ENCODE results near the gene CAPZB. TPM values are rescaled to one million over a fixed set of nuclear protein-coding genes. Genes with fewer than 3 reads are reported as not detected.

CAPZB gene
- polyA plus RNA-seq, 2 of the 4 experiments (the other 2 are of a cell fraction) = 133 to 296 TPM

DNA sequence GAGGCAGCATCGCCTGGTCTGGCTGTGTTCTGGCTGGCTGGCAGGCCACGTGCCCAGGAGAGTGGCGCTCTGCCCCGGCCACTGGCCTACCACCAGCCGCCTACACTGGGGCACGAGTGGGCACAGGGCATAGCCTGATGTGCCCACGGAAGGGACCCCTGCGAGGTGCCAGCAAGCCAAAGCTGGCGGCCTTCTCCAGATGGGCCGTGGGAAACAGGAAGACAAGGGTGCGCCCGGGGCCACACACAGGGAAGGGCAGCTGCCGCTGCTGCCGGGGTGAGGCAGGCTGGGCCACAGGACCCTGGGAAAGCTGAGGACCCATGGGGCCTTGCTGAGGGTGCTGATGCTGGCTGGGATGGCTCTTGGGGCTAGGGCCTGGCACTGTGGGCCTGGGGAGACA is 132.5 kb downstream of the CAPZB start:
- no peak overlapping the region for H3K27ac ChIP-seq
- 80% methylated on average over 1 of the region's 14 CpGs for WGBS (ENCODE audit: missing lambda C conversion rate)
- ChIA-PET POLR2A (no interaction called here), CTCF (interaction anchor here (0.6 to 2.7 kb wide), 6 partner anchors 9 to 300 kb away, joined by 3 to 7 read pairs (median 4); no protein-coding TSS in a partner anchor)
- no peak overlapping the region for H3K4me2 ChIP-seq
- H3K9me3 ChIP-seq = no peaks in the 10 kb centered on the region
- 0 out of 6 replicates have a peak, but pooled peaks of 1 of the 2 experiments have one; percentile 30 for ATAC-seq
- no peaks in the 10 kb centered on the region for H3K4me1 ChIP-seq
- no peak for TF ChIP-seq MAZ (IDR thresholded peaks at IDR 0.05; ENCODE audit: borderline replicate concordance, low read depth, low read length)
- TF ChIP-seq RARB (CRISPR knock-in tag; IDR thresholded peaks at IDR 0.05) = no peak
- TF ChIP-seq KDM5A (IDR thresholded peaks at IDR 0.05) = no peak
- TF ChIP-seq GATA3 (IDR thresholded peaks at IDR 0.05; ENCODE audit: borderline replicate concordance) = no peak
- no peak for TF ChIP-seq RFX5 (IDR thresholded peaks at IDR 0.05)
- TF ChIP-seq CBX8 (IDR thresholded peaks at IDR 0.05) = no peak
- TF ChIP-seq RCOR1 (IDR thresholded peaks at IDR 0.05; ENCODE audit: low read depth, low read length) = no peak
- no peak for TF ChIP-seq SREBF2 (IDR thresholded peaks at IDR 0.05)
- no peak for TF ChIP-seq MYC (IDR thresholded peaks at IDR 0.05; ENCODE audit: borderline replicate concordance, low read length)
- TF ChIP-seq, protein P1, sequence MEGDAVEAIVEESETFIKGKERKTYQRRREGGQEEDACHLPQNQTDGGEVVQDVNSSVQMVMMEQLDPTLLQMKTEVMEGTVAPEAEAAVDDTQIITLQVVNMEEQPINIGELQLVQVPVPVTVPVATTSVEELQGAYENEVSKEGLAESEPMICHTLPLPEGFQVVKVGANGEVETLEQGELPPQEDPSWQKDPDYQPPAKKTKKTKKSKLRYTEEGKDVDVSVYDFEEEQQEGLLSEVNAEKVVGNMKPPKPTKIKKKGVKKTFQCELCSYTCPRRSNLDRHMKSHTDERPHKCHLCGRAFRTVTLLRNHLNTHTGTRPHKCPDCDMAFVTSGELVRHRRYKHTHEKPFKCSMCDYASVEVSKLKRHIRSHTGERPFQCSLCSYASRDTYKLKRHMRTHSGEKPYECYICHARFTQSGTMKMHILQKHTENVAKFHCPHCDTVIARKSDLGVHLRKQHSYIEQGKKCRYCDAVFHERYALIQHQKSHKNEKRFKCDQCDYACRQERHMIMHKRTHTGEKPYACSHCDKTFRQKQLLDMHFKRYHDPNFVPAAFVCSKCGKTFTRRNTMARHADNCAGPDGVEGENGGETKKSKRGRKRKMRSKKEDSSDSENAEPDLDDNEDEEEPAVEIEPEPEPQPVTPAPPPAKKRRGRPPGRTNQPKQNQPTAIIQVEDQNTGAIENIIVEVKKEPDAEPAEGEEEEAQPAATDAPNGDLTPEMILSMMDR (IDR thresholded peaks at IDR 0.05) = no peak
- TF ChIP-seq CHD2 (IDR thresholded peaks at IDR 0.05; ENCODE audit: low read length, partially characterized antibody) = no peak
- no peak for TF ChIP-seq BHLHE40 (IDR thresholded peaks at IDR 0.05; ENCODE audit: low read depth, low read length)
- no peak for DNase-seq (ENCODE audit: low read depth in 1 of 2, low spot score in 1 of 2)
- no peak for FAIRE-seq
- no peak overlapping the region for H3K4me3 ChIP-seq

- FAIRE-seq (no peak), ATAC-seq (no peak), DNase-seq (ENCODE audit: low read depth in 1 of 2, low spot score in 1 of 2) (no peak)
- Histone ChIP-seq H3K27ac (no peak overlapping the region), H3K4me3 (no peak overlapping the region), H3K4me2 (no peak overlapping the region), H3K4me1 (no peaks in the 10 kb centered on the region), H3K9me3 (no peaks in the 10 kb centered on the region)
- ChIA-PET POLR2A (no interaction called here), CTCF (interaction anchor here (1.0 kb wide), 1 partner anchor 10 kb away, joined by 4 read pairs; no protein-coding TSS in a partner anchor)
- WGBS (ENCODE audit: missing lambda C conversion rate) = 94% methylated on average over 4 of the region's 10 CpGs
- TF ChIP-seq ZSCAN20 (CRISPR knock-in tag; IDR thresholded peaks at IDR 0.05) = no peak
- TF ChIP-seq KDM1A (IDR thresholded peaks at IDR 0.05; ENCODE audit: low read depth) = no peak
- TF ChIP-seq NR3C1 (IDR thresholded peaks at IDR 0.05) = no peak
- no peak for TF ChIP-seq CBX2 (IDR thresholded peaks at IDR 0.05; ENCODE audit: borderline replicate concordance, low read depth)
- TF ChIP-seq RFX5 (IDR thresholded peaks at IDR 0.05) = no peak
- TF ChIP-seq ESRRA (IDR thresholded peaks at IDR 0.05; ENCODE audit: borderline replicate concordance, low read length) = no peak
- TF ChIP-seq HEYL (CRISPR knock-in tag; IDR thresholded peaks at IDR 0.05) = no peak
- TF ChIP-seq, protein P2, sequence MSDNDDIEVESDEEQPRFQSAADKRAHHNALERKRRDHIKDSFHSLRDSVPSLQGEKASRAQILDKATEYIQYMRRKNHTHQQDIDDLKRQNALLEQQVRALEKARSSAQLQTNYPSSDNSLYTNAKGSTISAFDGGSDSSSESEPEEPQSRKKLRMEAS (IDR thresholded peaks at IDR 0.05) = no peak
- no peak for TF ChIP-seq MAZ (IDR thresholded peaks at IDR 0.05; ENCODE audit: borderline replicate concordance, low read depth, low read length)
- TF ChIP-seq KDM5A (IDR thresholded peaks at IDR 0.05) = no peak
- no peak for TF ChIP-seq CEBPB (IDR thresholded peaks at IDR 0.05)
- TF ChIP-seq, protein P3, sequence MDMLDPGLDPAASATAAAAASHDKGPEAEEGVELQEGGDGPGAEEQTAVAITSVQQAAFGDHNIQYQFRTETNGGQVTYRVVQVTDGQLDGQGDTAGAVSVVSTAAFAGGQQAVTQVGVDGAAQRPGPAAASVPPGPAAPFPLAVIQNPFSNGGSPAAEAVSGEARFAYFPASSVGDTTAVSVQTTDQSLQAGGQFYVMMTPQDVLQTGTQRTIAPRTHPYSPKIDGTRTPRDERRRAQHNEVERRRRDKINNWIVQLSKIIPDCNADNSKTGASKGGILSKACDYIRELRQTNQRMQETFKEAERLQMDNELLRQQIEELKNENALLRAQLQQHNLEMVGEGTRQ (IDR thresholded peaks at IDR 0.05) = no peak
- TF ChIP-seq HES2 (IDR thresholded peaks at IDR 0.05) = no peak
- no peak for TF ChIP-seq RAD21 (conservative IDR thresholded peaks at IDR 0.05 in 1 of 2, IDR thresholded peaks at IDR 0.05 in 1 of 2)
- TF ChIP-seq MYC (IDR thresholded peaks at IDR 0.05; ENCODE audit: borderline replicate concordance, low read length) = no peak
- TF ChIP-seq ZNF302 (CRISPR knock-in tag; IDR thresholded peaks at IDR 0.05) = no peak
- no peak for TF ChIP-seq EHF (CRISPR knock-in tag; IDR thresholded peaks at IDR 0.05)
- no peak for TF ChIP-seq PHF8 (IDR thresholded peaks at IDR 0.05; ENCODE audit: borderline replicate concordance, low read depth)
Measured at GRCh38 chr1:19351873-19352272, 133.5 kb downstream of the CAPZB start.

Measured in A549 (cell line).